ENCODE data around the gene ARHGEF4. TPM values are rescaled to one million over a fixed set of nuclear protein-coding genes. Genes with fewer than 3 reads are reported as not detected.
A peak's percentile ranks its signal among the peaks of the same experiment; 100 is the strongest.

ARHGEF4 gene
- total and polyA plus RNA-seq, 2 donors from 2014 or later: 0.90 to 0.94 TPM

GRCh38 chr2:131093006-131093695 is 256.4 kb downstream of the ARHGEF4 start, which contains the start of gene FAM168B:
Gene FAM168B (minus strand): TSS chr2:131093460. CDS start chr2:131082646, 10,814 bp downstream.
- FAIRE-seq (no peak), DNase-seq (peak; percentile 90 to 96 (median 94))
- intact Hi-C loops (cut with DNase I): no loop called here
- H3K36me3 ChIP-seq (ENCODE audit: control insufficient read depth in 2 of 3, insufficient read depth in 3 of 3, low read length in 3 of 3): peaks cover 0 to 9% (median 0%) of the 10 kb centered on the region in 3 donors
- peak within 1 kb of the TSS; percentile 94 to 97 for H3K27ac ChIP-seq (ENCODE audit: low read depth in 2 of 2, low read length in 2 of 2)
- peak within 1 kb of the TSS; percentile 73 to 91 (median 78) for H3K4me3 ChIP-seq (ENCODE audit: low read length in 3 of 3)
- H3K9me3 ChIP-seq (ENCODE audit: control insufficient read depth in 2 of 3, insufficient read depth in 1 of 3, low read length in 3 of 3): no peaks in the 10 kb centered on the region
- no peak for TF ChIP-seq CTCF (IDR thresholded peaks at IDR 0.05; ENCODE audit: borderline replicate concordance, extremely low read depth, insufficient read depth)
- H3K9ac ChIP-seq (ENCODE audit: low read length in 3 of 3): peak within 1 kb of the TSS; percentile 66 to 89 (median 86)
- H3K4me1 ChIP-seq (ENCODE audit: control insufficient read depth in 2 of 3, insufficient read depth in 2 of 3, low read depth in 1 of 3, low read length in 3 of 3): no peaks in the 10 kb centered on the region
- H3K27me3 ChIP-seq (ENCODE audit: control insufficient read depth, insufficient read depth, low read length): no peaks in the 10 kb centered on the region

- FAIRE-seq: no peak
- intact Hi-C loops (cut with DNase I): no loop called here
- H3K27ac ChIP-seq (ENCODE audit: low read depth in 2 of 2, low read length in 2 of 2): peak overlapping the region; percentile 94 to 97
Measured at GRCh38 chr2:131093696-131094462, 257.2 kb downstream of the ARHGEF4 start.

GRCh38 chr2:131094463-131095281 is 258.0 kb downstream of the ARHGEF4 start:
- Histone ChIP-seq H3K9ac (ENCODE audit: low read length in 3 of 3) (no peak overlapping the region), H3K27ac (ENCODE audit: low read depth in 2 of 2, low read length in 2 of 2) (peak overlapping the region in 1 of 2 donors; percentile 94), H3K9me3 (ENCODE audit: control insufficient read depth in 2 of 3, insufficient read depth in 1 of 3, low read length in 3 of 3) (no peaks in the 10 kb centered on the region), H3K4me3 (ENCODE audit: low read length in 3 of 3) (peak overlapping the region in 1 of 3 donors; percentile 84), H3K27me3 (ENCODE audit: control insufficient read depth, insufficient read depth, low read length) (no peaks in the 10 kb centered on the region), H3K4me1 (ENCODE audit: control insufficient read depth in 2 of 3, insufficient read depth in 2 of 3, low read depth in 1 of 3, low read length in 3 of 3) (no peaks in the 10 kb centered on the region), H3K36me3 (ENCODE audit: control insufficient read depth in 2 of 3, insufficient read depth in 3 of 3, low read length in 3 of 3) (no peaks in the 10 kb centered on the region)
- FAIRE-seq (no peak), DNase-seq (no peak)
- no peak for TF ChIP-seq CTCF (IDR thresholded peaks at IDR 0.05; ENCODE audit: borderline replicate concordance, extremely low read depth, insufficient read depth)
- intact Hi-C loops (cut with DNase I): no loop called here

More at GRCh38 chr2:131093696-131094462, 257.2 kb downstream of the ARHGEF4 start:
- no peak for TF ChIP-seq CTCF (IDR thresholded peaks at IDR 0.05; ENCODE audit: borderline replicate concordance, extremely low read depth, insufficient read depth)
- Histone ChIP-seq H3K4me3 (ENCODE audit: low read length in 3 of 3) (peak overlapping the region; percentile 73 to 84 (median 78)), H3K36me3 (ENCODE audit: control insufficient read depth in 2 of 3, insufficient read depth in 3 of 3, low read length in 3 of 3) (peaks cover 0 to 1% (median 0%) of the 10 kb centered on the region in 3 donors), H3K9me3 (ENCODE audit: control insufficient read depth in 2 of 3, insufficient read depth in 1 of 3, low read length in 3 of 3) (no peaks in the 10 kb centered on the region), H3K9ac (ENCODE audit: low read length in 3 of 3) (peak overlapping the region; percentile 66 to 89 (median 85)), H3K27me3 (ENCODE audit: control insufficient read depth, insufficient read depth, low read length) (no peaks in the 10 kb centered on the region), H3K4me1 (ENCODE audit: control insufficient read depth in 2 of 3, insufficient read depth in 2 of 3, low read depth in 1 of 3, low read length in 3 of 3) (no peaks in the 10 kb centered on the region)
- DNase-seq: peak in 1 of 5 donors; percentile 62

Other genes starting within 250 kb of the ARHGEF4 start
- gene CFC1, start 237.3 kb upstream of the ARHGEF4 start, total RNA-seq: not detected
- not detected for gene CFC1, start 237.3 kb upstream of the ARHGEF4 start, polyA plus RNA-seq (ENCODE audit: insufficient read depth, low read depth, low replicate concordance)
- gene POTEJ, start 225.5 kb upstream of the ARHGEF4 start, total RNA-seq: not detected
- gene POTEJ, start 225.5 kb upstream of the ARHGEF4 start, polyA plus RNA-seq (ENCODE audit: insufficient read depth, low read depth, low replicate concordance): not detected
- not detected for gene GPR148, start 107.8 kb upstream of the ARHGEF4 start, total RNA-seq
- not detected for gene GPR148, start 107.8 kb upstream of the ARHGEF4 start, polyA plus RNA-seq (ENCODE audit: insufficient read depth, low read depth, low replicate concordance)
- gene AMER3, start 81.4 kb upstream of the ARHGEF4 start, total RNA-seq: not detected
- not detected for gene AMER3, start 81.4 kb upstream of the ARHGEF4 start, polyA plus RNA-seq (ENCODE audit: insufficient read depth, low read depth, low replicate concordance)

Measured in kidney (tissue), 14 donors.